MM.1S (cell line): ENCODE measurements around the gene IER2.

ENCODE experiments used
- CTCF ChIP-seq: fragments of 300-600 bp; sonication (generic); IDR thresholded peaks from 2 replicates; pipeline ENCODE4 v1.5.1; 2016; ENCODE audit warnings: antibody characterized with exemption, low read length, mixed read lengths
- EZH2 ChIP-seq: fragments of 300-600 bp; sonication (generic); optimal IDR thresholded peaks from 2 replicates; pipeline ENCODE3; 2017; ENCODE audit warnings: low read depth, mild to moderate bottlenecking, antibody characterized with exemption, low read length, mixed read lengths

GRCh38 chr19:13150187-13150930, at the start of gene IER2, which contains the start of gene STX10:
- peak; percentile 55 for TF ChIP-seq CTCF
- no peak for TF ChIP-seq EZH2
